ENCODE results near the gene BOLA2B.
"Not testable (repeated sequence)": the region's sequence is repeated elsewhere in the genome, so short reads cannot be mapped to it uniquely, and the experiment has no call there.

- TF ChIP-seq, protein P1, sequence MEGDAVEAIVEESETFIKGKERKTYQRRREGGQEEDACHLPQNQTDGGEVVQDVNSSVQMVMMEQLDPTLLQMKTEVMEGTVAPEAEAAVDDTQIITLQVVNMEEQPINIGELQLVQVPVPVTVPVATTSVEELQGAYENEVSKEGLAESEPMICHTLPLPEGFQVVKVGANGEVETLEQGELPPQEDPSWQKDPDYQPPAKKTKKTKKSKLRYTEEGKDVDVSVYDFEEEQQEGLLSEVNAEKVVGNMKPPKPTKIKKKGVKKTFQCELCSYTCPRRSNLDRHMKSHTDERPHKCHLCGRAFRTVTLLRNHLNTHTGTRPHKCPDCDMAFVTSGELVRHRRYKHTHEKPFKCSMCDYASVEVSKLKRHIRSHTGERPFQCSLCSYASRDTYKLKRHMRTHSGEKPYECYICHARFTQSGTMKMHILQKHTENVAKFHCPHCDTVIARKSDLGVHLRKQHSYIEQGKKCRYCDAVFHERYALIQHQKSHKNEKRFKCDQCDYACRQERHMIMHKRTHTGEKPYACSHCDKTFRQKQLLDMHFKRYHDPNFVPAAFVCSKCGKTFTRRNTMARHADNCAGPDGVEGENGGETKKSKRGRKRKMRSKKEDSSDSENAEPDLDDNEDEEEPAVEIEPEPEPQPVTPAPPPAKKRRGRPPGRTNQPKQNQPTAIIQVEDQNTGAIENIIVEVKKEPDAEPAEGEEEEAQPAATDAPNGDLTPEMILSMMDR (IDR thresholded peaks at IDR 0.05; ENCODE audit: low read depth, low read length, poor library complexity, severe bottlenecking) = not testable (repeated sequence)
- TF ChIP-seq EZH2phosphoT487 (IDR thresholded peaks at IDR 0.05; ENCODE audit: borderline replicate concordance, low read length) = not testable (repeated sequence)
Measured at GRCh38 chr16:30168746-30169145, 24.7 kb downstream of the BOLA2B start.

Data from DOHH2 (cell line).